Body of pancreas (tissue), 4 donors: Measurements from ENCODE around the gene SNCAIP. TPM values are rescaled to one million over a fixed set of nuclear protein-coding genes. Genes with fewer than 3 reads are reported as not detected.

Experiments
- ATAC-seq: fragments of 150-250 bp; one replicate; pipeline ENCODE4 v1.9.1; 2016
- DNase-seq, 4 donors: peaks; one replicate each; pipeline ENCODE4 v3.0.0-alpha.2; 2019
- H3K27ac ChIP-seq, 4 donors: fragments of 200-600 bp; sonication (generic); 1 replicate in 3 of 4; 2 replicates in 1 of 4; pipeline versions ENCODE4 v1.5.1 to v1.6.1; 2016 to 2019; ENCODE audit warnings: mild to moderate bottlenecking in 1 of 4, mixed read lengths in 1 of 4, moderate library complexity in 1 of 4
- H3K27me3 ChIP-seq, 2 donors: fragments of 200-600 bp; sonication (generic); one replicate each; pipeline ENCODE4 v1.6.0; 2016; ENCODE audit warnings: mild to moderate bottlenecking in 1 of 2
- H3K36me3 ChIP-seq, 2 donors: fragments of 200-600 bp; sonication (generic); replicated peaks in 1 of 2; 2 replicates each; pipeline ENCODE4 v1.5.1; 2016; ENCODE audit warnings: low read depth in 2 of 2; ENCODE audit not compliant: insufficient read depth in 1 of 2
- H3K4me1 ChIP-seq: fragments of 200-600 bp; sonication (generic); one replicate; pipeline ENCODE4 v1.6.0; 2016
- H3K4me3 ChIP-seq, 2 donors: fragments of 200-600 bp; sonication (generic); 1 replicate in 1 of 2; 2 replicates in 1 of 2; pipeline ENCODE4 v1.5.1; 2016 to 2019
- H3K9me3 ChIP-seq, 3 donors: fragments of 200-600 bp; sonication (generic); 1 replicate in 2 of 3; 2 replicates in 1 of 3; pipeline ENCODE4 v1.5.1; 2016
- POLR2A ChIP-seq, 3 donors: fragments of 450-650 bp; IDR thresholded peaks; one replicate each; pipeline ENCODE4 v1.6.1; 2016; ENCODE audit warnings: antibody characterized with exemption in 3 of 3, mild to moderate bottlenecking in 2 of 3
- WGBS, 2 donors: methylation state at CpG; one replicate each; pipeline ENCODE4 v1.1.5; 2017; 5-methylcytosine and 5-hydroxymethylcytosine counted together
- intact Hi-C: fragments of 100-400 bp; cut with DNase I; formaldehyde crosslinking; loops from one replicate; pipeline ENCODE4 v1.15.1; 2023
- total RNA-seq, 2 donors: library from RNA; depleted of rRNA; stranded (reverse); fragments of >200 nt; gene quantifications; one replicate each; pipeline ENCODE4 v1.1.0, GENCODE V29; 2016
- TF ChIP-seq, protein P1 (sequence below), 7 experiments: fragments of 450-650 bp in 4 of 7; fragments of 200-600 bp in 3 of 7; sonication (generic) in 3 of 7; IDR thresholded peaks; one replicate each; pipeline ENCODE4 v1.5.1; 2016 to 2019; ENCODE audit warnings: antibody characterized with exemption in 7 of 7

Gene SNCAIP
- total RNA-seq, 2 donors from 2014 or later, result 1.3 to 2.6 TPM

DNA sequence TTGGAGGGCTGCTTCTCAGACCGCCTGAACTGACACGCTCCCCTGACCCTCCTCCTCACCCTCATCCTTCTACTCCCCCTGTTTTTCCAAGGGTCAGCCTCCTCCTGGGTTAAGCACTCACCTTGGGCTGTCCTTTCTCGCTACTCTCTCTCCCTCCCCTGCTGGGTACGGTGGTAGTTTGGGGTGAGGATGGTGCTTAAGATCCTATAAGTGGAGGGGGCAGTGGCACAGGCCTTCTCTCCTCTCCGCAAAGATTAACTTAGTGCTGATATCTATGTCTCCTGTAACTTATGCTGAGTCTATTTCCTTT, 159.7 kb downstream of the SNCAIP start:
- DNase-seq (no peak), ATAC-seq (no peak)
- Histone ChIP-seq H3K27ac (no peak overlapping the region), H3K36me3 (no peaks in the 10 kb centered on the region), H3K9me3 (no peaks in the 10 kb centered on the region), H3K4me1 (no peaks in the 10 kb centered on the region), H3K4me3 (no peak overlapping the region), H3K27me3 (no peaks in the 10 kb centered on the region)
- WGBS, 2 donors, result 78 to 85% methylated on average over 5 of the region's 5 CpGs
- intact Hi-C loops, result no loop called here
- TF ChIP-seq, protein P1, sequence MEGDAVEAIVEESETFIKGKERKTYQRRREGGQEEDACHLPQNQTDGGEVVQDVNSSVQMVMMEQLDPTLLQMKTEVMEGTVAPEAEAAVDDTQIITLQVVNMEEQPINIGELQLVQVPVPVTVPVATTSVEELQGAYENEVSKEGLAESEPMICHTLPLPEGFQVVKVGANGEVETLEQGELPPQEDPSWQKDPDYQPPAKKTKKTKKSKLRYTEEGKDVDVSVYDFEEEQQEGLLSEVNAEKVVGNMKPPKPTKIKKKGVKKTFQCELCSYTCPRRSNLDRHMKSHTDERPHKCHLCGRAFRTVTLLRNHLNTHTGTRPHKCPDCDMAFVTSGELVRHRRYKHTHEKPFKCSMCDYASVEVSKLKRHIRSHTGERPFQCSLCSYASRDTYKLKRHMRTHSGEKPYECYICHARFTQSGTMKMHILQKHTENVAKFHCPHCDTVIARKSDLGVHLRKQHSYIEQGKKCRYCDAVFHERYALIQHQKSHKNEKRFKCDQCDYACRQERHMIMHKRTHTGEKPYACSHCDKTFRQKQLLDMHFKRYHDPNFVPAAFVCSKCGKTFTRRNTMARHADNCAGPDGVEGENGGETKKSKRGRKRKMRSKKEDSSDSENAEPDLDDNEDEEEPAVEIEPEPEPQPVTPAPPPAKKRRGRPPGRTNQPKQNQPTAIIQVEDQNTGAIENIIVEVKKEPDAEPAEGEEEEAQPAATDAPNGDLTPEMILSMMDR (IDR thresholded peaks at IDR 0.05), result no peak

DNA sequence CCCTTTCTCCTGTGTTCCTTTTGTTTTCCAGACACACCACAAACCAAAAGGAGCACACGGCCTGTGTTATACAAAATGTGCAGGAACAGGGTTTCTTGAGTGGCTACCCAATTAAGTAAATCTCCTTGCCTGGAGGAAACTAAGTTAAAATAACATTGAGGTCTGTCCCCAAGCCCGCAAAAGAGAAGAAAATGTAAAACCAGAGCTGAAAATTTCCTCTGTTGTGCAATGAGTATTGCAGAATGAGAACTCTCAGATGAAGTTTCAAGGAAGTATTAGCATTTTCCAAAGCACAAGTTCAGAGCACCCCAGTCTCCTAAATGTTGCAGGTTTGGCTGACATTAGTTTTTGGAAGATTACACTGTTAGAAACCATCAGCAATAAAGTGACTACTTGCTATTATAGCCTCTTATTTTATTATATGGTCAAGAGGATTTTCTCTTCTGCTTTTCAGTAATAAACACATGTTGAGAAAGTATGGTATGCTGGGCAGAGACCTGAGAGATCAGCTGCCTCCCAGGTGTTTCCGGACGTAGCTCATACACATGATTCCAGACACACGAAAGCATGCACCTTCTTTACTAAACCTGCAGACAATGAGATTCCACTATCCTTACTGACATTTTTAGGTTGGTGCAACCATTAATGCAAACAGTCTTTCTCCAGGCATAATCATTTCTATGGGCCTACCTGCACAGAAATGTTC, 161.3 kb downstream of the SNCAIP start:
- TF ChIP-seq, protein P1 (IDR thresholded peaks at IDR 0.05), result no peak
- no peak for TF ChIP-seq POLR2A (IDR thresholded peaks at IDR 0.05)
- intact Hi-C loops, result no loop called here
- Histone ChIP-seq H3K36me3 (no peaks in the 10 kb centered on the region), H3K9me3 (no peaks in the 10 kb centered on the region), H3K4me3 (no peak overlapping the region), H3K27me3 (no peaks in the 10 kb centered on the region), H3K4me1 (no peaks in the 10 kb centered on the region), H3K27ac (no peak overlapping the region)
- 75 to 82% methylated on average over 5 of the region's 5 CpGs for WGBS, 2 donors
- ATAC-seq, result no peak
- no peak for DNase-seq

DNA sequence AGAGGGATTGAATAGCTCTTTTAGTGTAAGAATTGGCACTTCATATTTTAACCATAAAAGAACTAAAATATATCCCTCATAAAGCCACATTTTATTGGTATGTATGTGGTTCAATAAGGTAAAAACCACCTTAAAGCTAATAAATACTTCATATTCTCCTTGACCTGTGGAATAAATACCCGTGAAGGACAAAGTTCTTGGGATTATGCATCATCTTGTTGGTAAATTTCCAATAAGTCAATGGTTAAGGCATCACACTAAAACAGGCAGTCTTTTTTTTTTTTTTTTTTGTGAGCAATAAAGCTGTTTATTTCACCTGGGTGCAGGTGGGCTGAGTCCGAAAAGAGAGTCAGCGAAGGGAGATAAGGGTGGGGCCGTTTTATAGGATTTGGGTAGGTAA, 161.9 kb downstream of the SNCAIP start:
- no peak for TF ChIP-seq POLR2A (IDR thresholded peaks at IDR 0.05)
- TF ChIP-seq, protein P1 (IDR thresholded peaks at IDR 0.05), result no peak
- Histone ChIP-seq H3K9me3 (no peaks in the 10 kb centered on the region), H3K27ac (no peak overlapping the region), H3K36me3 (no peaks in the 10 kb centered on the region), H3K4me3 (no peak overlapping the region), H3K27me3 (no peaks in the 10 kb centered on the region), H3K4me1 (peaks cover 4% of the 10 kb centered on the region)
- WGBS, 2 donors, result 68 to 69% methylated on average over 4 of the region's 4 CpGs
- intact Hi-C loops, result no loop called here
- DNase-seq (no peak), ATAC-seq (no peak)

DNA sequence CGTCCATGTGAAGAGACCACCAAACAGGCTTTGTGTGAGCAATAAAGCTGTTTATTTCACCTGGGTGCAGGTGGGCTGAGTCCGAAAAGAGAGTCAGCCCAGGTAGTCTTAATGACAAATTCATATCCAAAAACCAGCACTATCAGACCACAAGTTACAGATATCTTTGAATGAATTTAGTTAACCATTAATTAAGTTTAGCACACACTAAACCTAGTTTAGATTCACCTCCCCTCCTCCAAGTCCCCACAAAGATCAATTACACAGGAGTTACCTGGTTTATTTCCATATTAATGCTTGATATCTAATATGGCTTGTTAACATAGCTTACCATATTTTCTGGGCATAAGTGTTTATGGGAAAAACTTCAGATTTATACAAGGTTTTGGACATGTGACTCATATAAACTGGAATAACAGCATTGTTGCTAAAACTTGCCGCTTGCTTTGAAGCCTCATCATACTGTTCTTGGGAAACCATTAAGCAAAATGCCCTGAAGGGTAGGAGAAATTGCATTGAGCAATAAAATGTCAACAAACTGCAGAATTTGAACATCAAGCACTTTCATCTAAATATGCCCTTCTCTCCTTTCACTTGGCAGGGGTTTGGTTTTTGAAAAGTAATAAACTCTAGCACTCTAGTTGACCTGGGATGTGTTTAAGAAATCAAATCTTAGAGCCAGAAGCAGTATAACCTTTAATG, 166.9 kb downstream of the SNCAIP start:
- TF ChIP-seq POLR2A (IDR thresholded peaks at IDR 0.05), result no peak
- TF ChIP-seq, protein P1 (IDR thresholded peaks at IDR 0.05), result no peak
- intact Hi-C loops, result no loop called here
- Histone ChIP-seq H3K27ac (no peak overlapping the region), H3K27me3 (no peaks in the 10 kb centered on the region), H3K4me3 (no peak overlapping the region), H3K4me1 (peaks cover 7% of the 10 kb centered on the region), H3K36me3 (no peaks in the 10 kb centered on the region), H3K9me3 (no peaks in the 10 kb centered on the region)
- ATAC-seq (no peak), DNase-seq (no peak)
- 42 to 68% methylated on average over 3 of the region's 3 CpGs for WGBS, 2 donors

DNA sequence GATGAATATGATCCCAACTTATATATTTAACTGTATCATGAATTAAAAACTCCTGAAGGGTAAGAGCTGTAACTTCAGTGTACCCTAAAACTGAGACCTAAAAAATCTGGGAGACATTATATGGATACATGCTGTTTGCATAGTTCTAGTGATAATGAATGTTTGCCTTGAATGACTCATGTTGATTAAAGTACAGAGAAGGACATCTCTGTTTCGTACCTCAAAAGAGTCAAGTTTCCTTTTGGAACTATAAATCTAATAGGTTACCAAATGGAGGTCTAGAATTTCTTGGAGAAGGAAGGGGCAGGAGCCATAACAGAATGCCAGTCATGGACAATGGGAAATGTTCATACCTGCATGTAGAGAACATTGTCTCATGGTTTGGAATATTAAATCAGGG, 168.1 kb downstream of the SNCAIP start:
- no peak overlapping the region for H3K4me3 ChIP-seq
- peaks cover 7% of the 10 kb centered on the region for H3K4me1 ChIP-seq
- no peaks in the 10 kb centered on the region for H3K9me3 ChIP-seq
- no peak for ATAC-seq
- no peak for TF ChIP-seq POLR2A (IDR thresholded peaks at IDR 0.05)
- TF ChIP-seq, protein P1 (IDR thresholded peaks at IDR 0.05), result no peak
- intact Hi-C loops, result no loop called here
- H3K27me3 ChIP-seq, result no peaks in the 10 kb centered on the region
- H3K36me3 ChIP-seq, result no peaks in the 10 kb centered on the region
- 16 to 18% methylated on average over 1 of the region's 1 CpG for WGBS, 2 donors
- H3K27ac ChIP-seq, result no peak overlapping the region
- DNase-seq, result no peak
